SK-N-SH (cell line): Measurements from ENCODE around the gene CHST11. TPM values are rescaled to one million over a fixed set of nuclear protein-coding genes. Genes with fewer than 3 reads are reported as not detected.

ENCODE experiments used
- CTCF ChIA-PET: fragments of 300-600, 350-600 bp; formaldehyde crosslinking; extraction: SDS; loops from one replicate; lab custom pipeline; 2021; lab: Yijun Ruan, JAX
- POLR2A ChIA-PET: fragments of 350-600 bp; sonication (Branson Sonifier 250); formaldehyde crosslinking; extraction: SDS; loops from one replicate; lab custom pipeline; 2020; ENCODE audit warnings: antibody characterized with exemption, inconsistent platforms; lab: Yijun Ruan, JAX
- DNase-seq: peaks from one replicate; pipeline ENCODE4 v3.0.0; 2012
- H2AFZ ChIP-seq: fragments of 200-600 bp; sonication (generic); 2 replicates; pipeline ENCODE4 v1.8.1; 2016; ENCODE audit warnings: antibody characterized with exemption, mild to moderate bottlenecking, low read depth
- H3F3A ChIP-seq: fragments of 200-600 bp; sonication (generic); replicated peaks from 2 replicates; pipeline ENCODE3; 2016; ENCODE audit warnings: antibody characterized with exemption, mild to moderate bottlenecking; ENCODE audit not compliant: insufficient read depth
- H3K27ac ChIP-seq, 2 experiments: fragments of 200-500 bp in 1 of 2; fragments of 200-600 bp in 1 of 2; sonication (Bioruptor generic) in 1 of 2; sonication (generic), shearing (Covaris generic) in 1 of 2; 2 replicates each; pipeline versions ENCODE4 v1.5.1 to v1.6.1; 2014 to 2016; ENCODE audit warnings: low read depth in 2 of 2, inconsistent platforms in 1 of 2, low read length in 1 of 2, mild to moderate bottlenecking in 1 of 2, mixed read lengths in 1 of 2
- H3K27me3 ChIP-seq: fragments of 200-600 bp; sonication (generic), shearing (Covaris generic); 2 replicates; pipeline ENCODE4 v1.6.1; 2016; ENCODE audit warnings: mixed run types; ENCODE audit not compliant: insufficient read depth
- H3K36me3 ChIP-seq, 2 experiments: fragments of 200-500 bp in 1 of 2; fragments of 200-600 bp in 1 of 2; sonication (Bioruptor generic) in 1 of 2; sonication (generic) in 1 of 2; replicated peaks in 1 of 2; 2 replicates each; pipeline versions ENCODE3 to v1.5.1; 2014 to 2016; ENCODE audit warnings: low read length in 1 of 2, mild to moderate bottlenecking in 1 of 2; ENCODE audit not compliant: insufficient read depth in 2 of 2, control insufficient read depth in 1 of 2
- H3K4me1 ChIP-seq, 2 experiments: fragments of 200-500 bp in 1 of 2; fragments of 200-600 bp in 1 of 2; sonication (Bioruptor generic) in 1 of 2; sonication (generic), shearing (Covaris generic) in 1 of 2; 2 replicates each; pipeline versions ENCODE4 v1.5.1 to v1.6.1; 2014 to 2016; ENCODE audit warnings: low read depth in 1 of 2, low read length in 1 of 2, mixed run types in 1 of 2; ENCODE audit not compliant: insufficient read depth in 2 of 2, control insufficient read depth in 1 of 2
- H3K4me2 ChIP-seq: fragments of 200-600 bp; sonication (generic), shearing (Covaris generic); 2 replicates; pipeline ENCODE4 v1.6.1; 2017; ENCODE audit warnings: mixed run types
- H3K4me3 ChIP-seq, 2 experiments: fragments of 200-500 bp in 1 of 2; fragments of 200-600 bp in 1 of 2; sonication (Bioruptor generic) in 1 of 2; sonication (generic), shearing (Covaris generic) in 1 of 2; 2 replicates each; pipeline versions ENCODE4 v1.5.1 to v1.8.1; 2014 to 2016; ENCODE audit warnings: low read depth in 2 of 2, inconsistent platforms in 1 of 2, low read length in 1 of 2, mild to moderate bottlenecking in 1 of 2, mixed read lengths in 1 of 2, moderate library complexity in 1 of 2
- H3K79me2 ChIP-seq: fragments of 200-600 bp; sonication (generic); 2 replicates; pipeline ENCODE4 v1.8.1; 2017; ENCODE audit warnings: mild to moderate bottlenecking; ENCODE audit not compliant: insufficient read depth
- H3K9ac ChIP-seq: fragments of 200-600 bp; sonication (generic); 2 replicates; pipeline ENCODE4 v1.6.1; 2017; ENCODE audit warnings: mixed run types
- H3K9me2 ChIP-seq: fragments of 200-600 bp; sonication (generic); 2 replicates; pipeline ENCODE4 v1.6.1; 2017; ENCODE audit warnings: mixed run types
- H3K9me3 ChIP-seq: fragments of 200-600 bp; sonication (generic); 2 replicates; pipeline ENCODE4 v1.6.1; 2017; ENCODE audit warnings: mixed run types, mild to moderate bottlenecking, moderate library complexity
- H4K20me1 ChIP-seq: fragments of 200-600 bp; sonication (generic); 2 replicates; pipeline ENCODE4 v1.6.1; 2017; ENCODE audit warnings: mild to moderate bottlenecking, mixed run types; ENCODE audit not compliant: insufficient read depth
- ELF1 ChIP-seq: IDR thresholded peaks from 2 replicates; pipeline ENCODE4 v1.4.0; 2012
- EP300 ChIP-seq, 2 experiments: IDR thresholded peaks; 2 replicates each; pipeline versions ENCODE4 v1.4.0 to v1.6.1; 2012; ENCODE audit warnings: borderline replicate concordance in 1 of 2, low read depth in 1 of 2, low read length in 1 of 2
- FOXJ3 ChIP-seq: sonication (generic); formaldehyde crosslinking; IDR thresholded peaks from 2 replicates; pipeline ENCODE4 v1.5.1; 2020; ENCODE audit warnings: mild to moderate bottlenecking, missing genetic modification reagents
- FOXM1 ChIP-seq: IDR thresholded peaks from 2 replicates; pipeline ENCODE4 v1.4.0; 2012; ENCODE audit warnings: low read depth, mild to moderate bottlenecking
- GABPA ChIP-seq: IDR thresholded peaks from 2 replicates; pipeline ENCODE4 v1.4.0; 2012; ENCODE audit warnings: low read depth, mild to moderate bottlenecking
- JUND ChIP-seq: IDR thresholded peaks from 2 replicates; pipeline ENCODE4 v1.4.0; 2012
- MAX ChIP-seq: IDR thresholded peaks from 2 replicates; pipeline ENCODE4 v1.4.0; 2012; ENCODE audit warnings: low read depth
- MEF2A ChIP-seq: IDR thresholded peaks from 2 replicates; pipeline ENCODE4 v1.4.0; 2012; ENCODE audit warnings: low read depth, borderline replicate concordance
- NRF1 ChIP-seq: IDR thresholded peaks from 2 replicates; pipeline ENCODE4 v1.6.1; 2012; ENCODE audit warnings: low read depth, mild to moderate bottlenecking, low read length
- RAD21 ChIP-seq: IDR thresholded peaks from 2 replicates; pipeline ENCODE4 v1.6.1; 2012; ENCODE audit warnings: mild to moderate bottlenecking, low read length
- TEAD4 ChIP-seq: IDR thresholded peaks from 2 replicates; pipeline ENCODE4 v1.4.0; 2012; ENCODE audit warnings: mild to moderate bottlenecking, borderline replicate concordance; ENCODE audit not compliant: insufficient read depth
- USF1 ChIP-seq: IDR thresholded peaks from 2 replicates; pipeline ENCODE4 v1.4.0; 2012; ENCODE audit warnings: low read depth, borderline replicate concordance
- USF2 ChIP-seq: fragments of 150-350 bp; IDR thresholded peaks from 2 replicates; pipeline ENCODE4 v1.6.1; 2017; ENCODE audit warnings: antibody characterized with exemption, low read length, low read depth, borderline replicate concordance
- YY1 ChIP-seq: IDR thresholded peaks from 2 replicates; pipeline ENCODE4 v1.4.0; 2012; ENCODE audit warnings: low read depth, mild to moderate bottlenecking
- WGBS: methylation state at CpG from one replicate; pipeline ENCODE4 v1.1.6; 2017; ENCODE audit warnings: low lambda C conversion rate; 5-methylcytosine and 5-hydroxymethylcytosine counted together
- polyA plus RNA-seq, 3 experiments: library from polyadenylated mRNA; depleted of rRNA; stranded (reverse); fragments of >200 nt; gene quantifications; 2 replicates each; pipeline ENCODE4 v1.2.3, GENCODE V29; 2012
- TF ChIP-seq, protein P1 (sequence below): fragments of 200-600 bp; sonication (generic); IDR thresholded peaks from 2 replicates; pipeline ENCODE4 v1.6.1; 2017; ENCODE audit warnings: antibody characterized with exemption, mild to moderate bottlenecking, moderate library complexity
- TF ChIP-seq, protein P2 (sequence below): IDR thresholded peaks from 2 replicates; pipeline ENCODE4; 2012

CHST11 gene
- polyA plus RNA-seq, 1 of the 3 experiments (the other 2 are of a cell fraction) = 18.6 TPM

DNA sequence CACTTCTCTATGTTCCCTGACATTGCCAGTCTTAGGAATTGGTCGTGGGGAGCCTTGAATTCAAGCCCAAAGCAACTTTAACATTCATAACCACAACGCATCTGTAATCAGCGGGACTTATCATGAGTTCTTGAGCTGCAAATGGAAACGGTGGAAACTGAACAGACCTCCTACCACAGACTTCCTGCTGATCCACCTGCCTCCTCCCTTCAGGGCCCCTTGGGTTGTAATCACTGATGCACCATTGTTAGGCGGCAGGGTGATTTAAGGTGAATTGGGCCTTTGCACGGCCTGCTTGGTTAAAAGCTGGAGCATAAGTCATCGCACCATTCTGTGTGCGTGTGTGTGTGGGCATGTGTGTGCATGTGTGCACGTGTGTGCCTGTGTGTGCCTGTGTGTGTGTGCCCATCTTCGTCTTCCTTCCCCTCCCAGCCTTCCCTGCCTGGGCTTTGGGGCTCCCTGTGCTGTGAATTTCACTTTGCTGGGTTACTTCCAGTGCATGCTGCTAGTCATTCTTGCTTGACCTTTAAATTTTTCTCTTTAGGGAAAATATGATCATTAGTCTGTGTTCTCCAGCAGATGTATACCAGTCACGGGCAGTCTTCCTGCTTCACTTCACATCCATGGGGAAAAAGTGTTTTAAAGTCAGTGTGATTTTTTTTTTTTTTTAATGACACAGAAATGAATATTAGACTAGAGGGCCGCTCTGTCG lies 29.1 kb downstream of the CHST11 start:
- no peak overlapping the region for H2AFZ ChIP-seq
- no peaks in the 10 kb centered on the region for H3K27me3 ChIP-seq
- no peak overlapping the region for H3K4me2 ChIP-seq
- no peaks in the 10 kb centered on the region for H3K4me1 ChIP-seq
- H3K27ac ChIP-seq = no peak overlapping the region
- no peaks in the 10 kb centered on the region for H3K36me3 ChIP-seq
- TF ChIP-seq GABPA = no peak
- no peak for TF ChIP-seq TEAD4
- TF ChIP-seq, protein P1, sequence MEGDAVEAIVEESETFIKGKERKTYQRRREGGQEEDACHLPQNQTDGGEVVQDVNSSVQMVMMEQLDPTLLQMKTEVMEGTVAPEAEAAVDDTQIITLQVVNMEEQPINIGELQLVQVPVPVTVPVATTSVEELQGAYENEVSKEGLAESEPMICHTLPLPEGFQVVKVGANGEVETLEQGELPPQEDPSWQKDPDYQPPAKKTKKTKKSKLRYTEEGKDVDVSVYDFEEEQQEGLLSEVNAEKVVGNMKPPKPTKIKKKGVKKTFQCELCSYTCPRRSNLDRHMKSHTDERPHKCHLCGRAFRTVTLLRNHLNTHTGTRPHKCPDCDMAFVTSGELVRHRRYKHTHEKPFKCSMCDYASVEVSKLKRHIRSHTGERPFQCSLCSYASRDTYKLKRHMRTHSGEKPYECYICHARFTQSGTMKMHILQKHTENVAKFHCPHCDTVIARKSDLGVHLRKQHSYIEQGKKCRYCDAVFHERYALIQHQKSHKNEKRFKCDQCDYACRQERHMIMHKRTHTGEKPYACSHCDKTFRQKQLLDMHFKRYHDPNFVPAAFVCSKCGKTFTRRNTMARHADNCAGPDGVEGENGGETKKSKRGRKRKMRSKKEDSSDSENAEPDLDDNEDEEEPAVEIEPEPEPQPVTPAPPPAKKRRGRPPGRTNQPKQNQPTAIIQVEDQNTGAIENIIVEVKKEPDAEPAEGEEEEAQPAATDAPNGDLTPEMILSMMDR = no peak
- no peak for TF ChIP-seq JUND
- no peak for TF ChIP-seq USF1
- no peak for TF ChIP-seq FOXM1
- TF ChIP-seq MAX = no peak
- no peak for TF ChIP-seq EP300 (IDR thresholded peaks at IDR 0.05; ENCODE audit: borderline replicate concordance in 1 of 2, low read depth in 1 of 2, low read length in 1 of 2)
- H3K9ac ChIP-seq = no peak overlapping the region
- 93% methylated on average over 12 of the region's 13 CpGs for WGBS
- ChIA-PET CTCF (no interaction called here), POLR2A (no interaction called here)
- DNase-seq = no peak
- no peaks in the 10 kb centered on the region for H3K9me2 ChIP-seq
- H3K4me3 ChIP-seq = no peak overlapping the region
- no peaks in the 10 kb centered on the region for H4K20me1 ChIP-seq
- no peaks in the 10 kb centered on the region for H3F3A ChIP-seq
- no peaks in the 10 kb centered on the region for H3K79me2 ChIP-seq
- H3K9me3 ChIP-seq = no peaks in the 10 kb centered on the region

DNA sequence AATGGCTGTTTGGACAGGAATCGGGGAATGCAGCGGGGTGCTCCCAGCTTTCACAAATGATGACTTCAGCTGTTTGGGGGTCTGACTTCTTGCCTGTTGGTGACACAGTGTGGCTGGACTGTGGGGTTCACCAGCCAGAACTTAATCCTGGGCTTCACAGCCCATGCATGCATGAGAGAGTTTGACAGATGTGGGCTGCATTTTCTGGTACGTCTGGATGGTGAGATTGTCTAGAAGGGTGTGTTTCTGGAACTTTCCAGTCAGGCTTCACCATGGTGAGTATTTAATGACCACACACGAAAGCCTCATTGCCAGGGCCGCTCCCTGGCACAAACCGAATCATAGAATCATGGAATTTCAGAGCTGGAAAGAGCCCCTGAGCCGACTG lies 29.6 kb downstream of the CHST11 start:
- Histone ChIP-seq H3K27me3 (no peaks in the 10 kb centered on the region), H2AFZ (no peak overlapping the region), H3K9me2 (no peaks in the 10 kb centered on the region), H3K4me3 (no peak overlapping the region), H4K20me1 (no peaks in the 10 kb centered on the region), H3K9ac (no peak overlapping the region), H3K36me3 (no peaks in the 10 kb centered on the region), H3K9me3 (no peaks in the 10 kb centered on the region), H3K4me2 (no peak overlapping the region), H3K79me2 (no peaks in the 10 kb centered on the region), H3F3A (no peaks in the 10 kb centered on the region), H3K27ac (no peak overlapping the region), H3K4me1 (no peaks in the 10 kb centered on the region)
- 97% methylated on average over 7 of the region's 7 CpGs for WGBS
- ChIA-PET POLR2A (no interaction called here), CTCF (no interaction called here)
- DNase-seq = no peak
- TF ChIP-seq FOXM1 (no peak), USF2 (no peak), ELF1 (no peak), MEF2A (no peak), RAD21 (no peak), USF1 (no peak), NRF1 (no peak), FOXJ3 (CRISPR knock-in tag) (no peak), YY1 (no peak)
- TF ChIP-seq, protein P2, sequence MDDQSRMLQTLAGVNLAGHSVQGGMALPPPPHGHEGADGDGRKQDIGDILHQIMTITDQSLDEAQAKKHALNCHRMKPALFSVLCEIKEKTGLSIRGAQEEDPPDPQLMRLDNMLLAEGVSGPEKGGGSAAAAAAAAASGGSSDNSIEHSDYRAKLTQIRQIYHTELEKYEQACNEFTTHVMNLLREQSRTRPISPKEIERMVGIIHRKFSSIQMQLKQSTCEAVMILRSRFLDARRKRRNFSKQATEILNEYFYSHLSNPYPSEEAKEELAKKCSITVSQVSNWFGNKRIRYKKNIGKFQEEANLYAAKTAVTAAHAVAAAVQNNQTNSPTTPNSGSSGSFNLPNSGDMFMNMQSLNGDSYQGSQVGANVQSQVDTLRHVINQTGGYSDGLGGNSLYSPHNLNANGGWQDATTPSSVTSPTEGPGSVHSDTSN = no peak
- TF ChIP-seq, protein P1 = no peak
